Measurements from ENCODE around the gene ACSM5. TPM values are rescaled to one million over a fixed set of nuclear protein-coding genes. Genes with fewer than 3 reads are reported as not detected.

ACSM5 gene
- total and polyA plus RNA-seq, 2 experiments from 2014 or later = not detected

GRCh38 chr16:20377181-20377580 is 32.2 kb upstream of the ACSM5 start:
- no peaks in the 10 kb centered on the region for H3K27me3 ChIP-seq (ENCODE audit: insufficient read depth)
- TF ChIP-seq ZNF114 (CRISPR knock-in tag; IDR thresholded peaks at IDR 0.05) (no peak), STAT1 (IDR thresholded peaks at IDR 0.05; ENCODE audit: unreplicated experiment) (no peak), CREB1 (CRISPR knock-in tag; IDR thresholded peaks at IDR 0.05; ENCODE audit: low read depth) (no peak), EZH2 (IDR thresholded peaks at IDR 0.05; ENCODE audit: low read depth, unreplicated experiment) (no peak), ZNF331 (CRISPR knock-in tag; IDR thresholded peaks at IDR 0.05; ENCODE audit: low read depth) (no peak), REST (IDR thresholded peaks at IDR 0.05; ENCODE audit: unreplicated experiment) (no peak), ETS1 (IDR thresholded peaks at IDR 0.05) (no peak), JUNB (IDR thresholded peaks at IDR 0.05; ENCODE audit: unreplicated experiment) (no peak), EZH2phosphoT487 (IDR thresholded peaks at IDR 0.05; ENCODE audit: unreplicated experiment) (no peak), POLR2AphosphoS5 (IDR thresholded peaks at IDR 0.05; ENCODE audit: low read depth) (no peak)
- TF ChIP-seq, protein P1, sequence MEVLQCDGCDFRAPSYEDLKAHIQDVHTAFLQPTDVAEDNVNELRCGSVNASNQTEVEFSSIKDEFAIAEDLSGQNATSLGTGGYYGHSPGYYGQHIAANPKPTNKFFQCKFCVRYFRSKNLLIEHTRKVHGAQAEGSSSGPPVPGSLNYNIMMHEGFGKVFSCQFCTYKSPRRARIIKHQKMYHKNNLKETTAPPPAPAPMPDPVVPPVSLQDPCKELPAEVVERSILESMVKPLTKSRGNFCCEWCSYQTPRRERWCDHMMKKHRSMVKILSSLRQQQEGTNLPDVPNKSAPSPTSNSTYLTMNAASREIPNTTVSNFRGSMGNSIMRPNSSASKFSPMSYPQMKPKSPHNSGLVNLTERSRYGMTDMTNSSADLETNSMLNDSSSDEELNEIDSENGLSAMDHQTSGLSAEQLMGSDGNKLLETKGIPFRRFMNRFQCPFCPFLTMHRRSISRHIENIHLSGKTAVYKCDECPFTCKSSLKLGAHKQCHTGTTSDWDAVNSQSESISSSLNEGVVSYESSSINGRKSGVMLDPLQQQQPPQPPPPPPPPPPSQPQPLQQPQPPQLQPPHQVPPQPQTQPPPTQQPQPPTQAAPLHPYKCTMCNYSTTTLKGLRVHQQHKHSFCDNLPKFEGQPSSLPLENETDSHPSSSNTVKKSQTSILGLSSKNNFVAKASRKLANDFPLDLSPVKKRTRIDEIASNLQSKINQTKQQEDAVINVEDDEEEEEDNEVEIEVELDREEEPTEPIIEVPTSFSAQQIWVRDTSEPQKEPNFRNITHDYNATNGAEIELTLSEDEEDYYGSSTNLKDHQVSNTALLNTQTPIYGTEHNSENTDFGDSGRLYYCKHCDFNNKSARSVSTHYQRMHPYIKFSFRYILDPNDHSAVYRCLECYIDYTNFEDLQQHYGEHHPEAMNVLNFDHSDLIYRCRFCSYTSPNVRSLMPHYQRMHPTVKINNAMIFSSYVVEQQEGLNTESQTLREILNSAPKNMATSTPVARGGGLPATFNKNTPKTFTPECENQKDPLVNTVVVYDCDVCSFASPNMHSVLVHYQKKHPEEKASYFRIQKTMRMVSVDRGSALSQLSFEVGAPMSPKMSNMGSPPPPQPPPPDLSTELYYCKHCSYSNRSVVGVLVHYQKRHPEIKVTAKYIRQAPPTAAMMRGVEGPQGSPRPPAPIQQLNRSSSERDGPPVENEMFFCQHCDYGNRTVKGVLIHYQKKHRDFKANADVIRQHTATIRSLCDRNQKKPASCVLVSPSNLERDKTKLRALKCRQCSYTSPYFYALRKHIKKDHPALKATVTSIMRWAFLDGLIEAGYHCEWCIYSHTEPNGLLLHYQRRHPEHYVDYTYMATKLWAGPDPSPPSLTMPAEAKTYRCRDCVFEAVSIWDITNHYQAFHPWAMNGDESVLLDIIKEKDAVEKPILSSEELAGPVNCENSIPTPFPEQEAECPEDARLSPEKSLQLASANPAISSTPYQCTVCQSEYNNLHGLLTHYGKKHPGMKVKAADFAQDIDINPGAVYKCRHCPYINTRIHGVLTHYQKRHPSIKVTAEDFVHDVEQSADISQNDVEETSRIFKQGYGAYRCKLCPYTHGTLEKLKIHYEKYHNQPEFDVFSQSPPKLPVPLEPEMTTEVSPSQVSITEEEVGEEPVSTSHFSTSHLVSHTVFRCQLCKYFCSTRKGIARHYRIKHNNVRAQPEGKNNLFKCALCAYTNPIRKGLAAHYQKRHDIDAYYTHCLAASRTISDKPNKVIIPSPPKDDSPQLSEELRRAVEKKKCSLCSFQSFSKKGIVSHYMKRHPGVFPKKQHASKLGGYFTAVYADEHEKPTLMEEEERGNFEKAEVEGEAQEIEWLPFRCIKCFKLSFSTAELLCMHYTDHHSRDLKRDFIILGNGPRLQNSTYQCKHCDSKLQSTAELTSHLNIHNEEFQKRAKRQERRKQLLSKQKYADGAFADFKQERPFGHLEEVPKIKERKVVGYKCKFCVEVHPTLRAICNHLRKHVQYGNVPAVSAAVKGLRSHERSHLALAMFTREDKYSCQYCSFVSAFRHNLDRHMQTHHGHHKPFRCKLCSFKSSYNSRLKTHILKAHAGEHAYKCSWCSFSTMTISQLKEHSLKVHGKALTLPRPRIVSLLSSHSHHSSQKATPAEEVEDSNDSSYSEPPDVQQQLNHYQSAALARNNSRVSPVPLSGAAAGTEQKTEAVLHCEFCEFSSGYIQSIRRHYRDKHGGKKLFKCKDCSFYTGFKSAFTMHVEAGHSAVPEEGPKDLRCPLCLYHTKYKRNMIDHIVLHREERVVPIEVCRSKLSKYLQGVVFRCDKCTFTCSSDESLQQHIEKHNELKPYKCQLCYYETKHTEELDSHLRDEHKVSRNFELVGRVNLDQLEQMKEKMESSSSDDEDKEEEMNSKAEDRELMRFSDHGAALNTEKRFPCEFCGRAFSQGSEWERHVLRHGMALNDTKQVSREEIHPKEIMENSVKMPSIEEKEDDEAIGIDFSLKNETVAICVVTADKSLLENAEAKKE (CRISPR knock-in tag; IDR thresholded peaks at IDR 0.05) = no peak
- TF ChIP-seq, protein P2, sequence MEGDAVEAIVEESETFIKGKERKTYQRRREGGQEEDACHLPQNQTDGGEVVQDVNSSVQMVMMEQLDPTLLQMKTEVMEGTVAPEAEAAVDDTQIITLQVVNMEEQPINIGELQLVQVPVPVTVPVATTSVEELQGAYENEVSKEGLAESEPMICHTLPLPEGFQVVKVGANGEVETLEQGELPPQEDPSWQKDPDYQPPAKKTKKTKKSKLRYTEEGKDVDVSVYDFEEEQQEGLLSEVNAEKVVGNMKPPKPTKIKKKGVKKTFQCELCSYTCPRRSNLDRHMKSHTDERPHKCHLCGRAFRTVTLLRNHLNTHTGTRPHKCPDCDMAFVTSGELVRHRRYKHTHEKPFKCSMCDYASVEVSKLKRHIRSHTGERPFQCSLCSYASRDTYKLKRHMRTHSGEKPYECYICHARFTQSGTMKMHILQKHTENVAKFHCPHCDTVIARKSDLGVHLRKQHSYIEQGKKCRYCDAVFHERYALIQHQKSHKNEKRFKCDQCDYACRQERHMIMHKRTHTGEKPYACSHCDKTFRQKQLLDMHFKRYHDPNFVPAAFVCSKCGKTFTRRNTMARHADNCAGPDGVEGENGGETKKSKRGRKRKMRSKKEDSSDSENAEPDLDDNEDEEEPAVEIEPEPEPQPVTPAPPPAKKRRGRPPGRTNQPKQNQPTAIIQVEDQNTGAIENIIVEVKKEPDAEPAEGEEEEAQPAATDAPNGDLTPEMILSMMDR (conservative IDR thresholded peaks at IDR 0.05; ENCODE audit: low read depth in 2 of 2) = no peak
- H3K4me2 ChIP-seq = no peak overlapping the region
- H3K36me3 ChIP-seq (ENCODE audit: insufficient read depth) = no peaks in the 10 kb centered on the region
- ATAC-seq = no peak
- no peak for DNase-seq (ENCODE audit: low spot score)
- no peak overlapping the region for H3K4me3 Mint-ChIP-seq
- H3K27me3 Mint-ChIP-seq (ENCODE audit: insufficient read depth, low read depth, poor library complexity) = peaks cover 4% of the 10 kb centered on the region
- no peaks in the 10 kb centered on the region for H3K4me1 ChIP-seq (ENCODE audit: insufficient read depth)
- no peaks in the 10 kb centered on the region for H4K20me1 ChIP-seq (replicated peaks; ENCODE audit: insufficient read depth)
- no peak overlapping the region for H3K4me3 ChIP-seq
- no peak overlapping the region for H3K27ac ChIP-seq (ENCODE audit: low read depth)
- no peak overlapping the region for H2AFZ ChIP-seq
- H3K36me3 Mint-ChIP-seq (ENCODE audit: low read depth) = no peaks in the 10 kb centered on the region
- H3F3A ChIP-seq (replicated peaks; ENCODE audit: low read depth) = no peaks in the 10 kb centered on the region
- no peaks in the 10 kb centered on the region for H3K79me2 ChIP-seq (replicated peaks; ENCODE audit: insufficient read depth)
- H3K27ac Mint-ChIP-seq = no peak overlapping the region
- H3K4me1 Mint-ChIP-seq = no peaks in the 10 kb centered on the region
- H3K9me2 ChIP-seq (ENCODE audit: insufficient read depth) = no peaks in the 10 kb centered on the region
- no peaks in the 10 kb centered on the region; the same call in 2 of the 3 replicates for H3K9me3 Mint-ChIP-seq

Measured in GM23338 (cell line).